Measurements from ENCODE around the gene PRRT4. TPM values are rescaled to one million over a fixed set of nuclear protein-coding genes. Genes with fewer than 3 reads are reported as not detected.

Gene PRRT4
- total RNA-seq, 6 experiments from 2014 or later = 0.11 to 0.32 (median 0.18) TPM; not detected in 2

- H3K27me3 ChIP-seq = no peaks in the 10 kb centered on the region
- ATAC-seq (no peak), DNase-seq (no peak)
- intact Hi-C loops (cut with DNase I) = no loop called here
- TF ChIP-seq CTCF (IDR thresholded peaks at IDR 0.05) = no peak
- TF ChIP-seq POLR2A (IDR thresholded peaks at IDR 0.05) = no peak
- no peaks in the 10 kb centered on the region for H3K4me1 ChIP-seq
- no peak overlapping the region for H3K4me3 ChIP-seq
- no peak overlapping the region for H3K27ac ChIP-seq
- WGBS (ENCODE audit: insufficient coverage, low coverage, low lambda C conversion rate, missing lambda C conversion rate) = no CpG with 5 or more reads among the region's 3 CpGs
- H3K9me3 ChIP-seq = no peaks in the 10 kb centered on the region
- no peaks in the 10 kb centered on the region for H3K36me3 ChIP-seq
Measured at GRCh38 chr7:128380483-128381106, 19.1 kb upstream of the PRRT4 start.

GRCh38 chr7:128379900-128380479 lies 18.5 kb upstream of the PRRT4 start:
- intact Hi-C loops (cut with DNase I) = no loop called here

GRCh38 chr7:128378637-128379036 lies 17.1 kb upstream of the PRRT4 start:
- no peak overlapping the region for H3K4me3 ChIP-seq
- intact Hi-C loops (cut with DNase I) = no loop called here
- WGBS (ENCODE audit: insufficient coverage, low coverage, low lambda C conversion rate, missing lambda C conversion rate) = 19% methylated on average over 2 of the region's 2 CpGs
- H3K27me3 ChIP-seq = no peaks in the 10 kb centered on the region
- ATAC-seq = no peak
- no peaks in the 10 kb centered on the region for H3K4me1 ChIP-seq
- DNase-seq = no peak
- no peaks in the 10 kb centered on the region for H3K9me3 ChIP-seq
- TF ChIP-seq CTCF (IDR thresholded peaks at IDR 0.05) (no peak), POLR2A (IDR thresholded peaks at IDR 0.05) (no peak)
- no peak overlapping the region for H3K27ac ChIP-seq
- no peaks in the 10 kb centered on the region for H3K36me3 ChIP-seq

More at GRCh38 chr7:128379900-128380479, 18.5 kb upstream of the PRRT4 start:
- ATAC-seq = no peak
- 78% methylated on average over 5 of the region's 6 CpGs for WGBS (ENCODE audit: insufficient coverage, low coverage, low lambda C conversion rate, missing lambda C conversion rate)
- Histone ChIP-seq H3K27me3 (no peaks in the 10 kb centered on the region), H3K4me1 (no peaks in the 10 kb centered on the region), H3K36me3 (no peaks in the 10 kb centered on the region), H3K4me3 (no peak overlapping the region), H3K27ac (no peak overlapping the region), H3K9me3 (no peaks in the 10 kb centered on the region)
- no peak for DNase-seq
- TF ChIP-seq POLR2A (IDR thresholded peaks at IDR 0.05) (no peak), CTCF (IDR thresholded peaks at IDR 0.05) (no peak)

- intact Hi-C loops (cut with DNase I) = no loop called here
- Histone ChIP-seq H3K4me3 (no peak overlapping the region), H3K4me1 (no peaks in the 10 kb centered on the region), H3K9me3 (no peaks in the 10 kb centered on the region), H3K36me3 (no peaks in the 10 kb centered on the region), H3K27me3 (no peaks in the 10 kb centered on the region), H3K27ac (no peak overlapping the region)
- TF ChIP-seq POLR2A (IDR thresholded peaks at IDR 0.05) (no peak), CTCF (IDR thresholded peaks at IDR 0.05) (no peak)
- 57% methylated on average over 1 of the region's 3 CpGs for WGBS (ENCODE audit: insufficient coverage, low coverage, low lambda C conversion rate, missing lambda C conversion rate)
- DNase-seq (no peak), ATAC-seq (no peak)
Measured at GRCh38 chr7:128376077-128376476, 14.6 kb upstream of the PRRT4 start.

All from right lobe of liver (tissue), 6 donors.